Type B pancreatic cell (in vitro differentiated cells): ENCODE measurements around the gene RNPS1. TPM values are rescaled to one million over a fixed set of nuclear protein-coding genes. Genes with fewer than 3 reads are reported as not detected.

Experiments used
- DNase-seq: peaks from one replicate; pipeline ENCODE4 v3.0.0; 2021; ENCODE audit warnings: mixed read lengths; ENCODE audit not compliant: unreplicated experiment; ENCODE audit errors: extremely low spot score
- H3K27ac Mint-ChIP-seq: 2 replicates; pipeline ENCODE4 v1.8.0; 2021; ENCODE audit warnings: mild to moderate bottlenecking, mixed read lengths
- H3K27me3 Mint-ChIP-seq: 2 replicates; pipeline ENCODE4 v1.8.0; 2021; ENCODE audit warnings: mixed read lengths
- H3K36me3 Mint-ChIP-seq: 2 replicates; pipeline ENCODE4 v1.8.0; 2021; ENCODE audit warnings: mixed read lengths
- H3K4me1 Mint-ChIP-seq: one replicate; pipeline ENCODE4 v1.8.0; 2021; ENCODE audit warnings: mixed read lengths; ENCODE audit not compliant: unreplicated experiment
- H3K4me3 Mint-ChIP-seq: 2 replicates; pipeline ENCODE4 v1.8.0; 2021; ENCODE audit warnings: mild to moderate bottlenecking, mixed read lengths
- H3K9me3 Mint-ChIP-seq: 2 replicates; pipeline ENCODE4 v1.8.0; 2021; ENCODE audit warnings: mixed read lengths
- CTCF ChIP-seq: fragments of 200-600 bp; sonication (generic); conservative IDR thresholded peaks from 2 replicates; pipeline ENCODE4 v1.5.0; 2021; ENCODE audit warnings: antibody characterized with exemption, mild to moderate bottlenecking
- total RNA-seq: library from RNA; stranded (reverse); gene quantifications from 2 replicates; pipeline ENCODE4 v1.2.1, GENCODE V29; 2021; ENCODE audit warnings: low replicate concordance

Gene RNPS1
- total RNA-seq, 1 donor from 2014 or later: 241 TPM

- Mint-ChIP-seq H3K9me3 (no peaks in the 10 kb centered on the region), H3K36me3 (no peaks in the 10 kb centered on the region), H3K4me3 (no peak overlapping the region), H3K27me3 (peaks cover 12% of the 10 kb centered on the region), H3K4me1 (no peaks in the 10 kb centered on the region), H3K27ac (no peak overlapping the region)
- no peak for DNase-seq
- no peak for TF ChIP-seq CTCF
Measured at GRCh38 chr16:2232094-2232990, 35.6 kb downstream of the RNPS1 start.

GRCh38 chr16:2231016-2231931, 36.7 kb downstream of the RNPS1 start:
- Mint-ChIP-seq H3K4me3 (no peak overlapping the region), H3K36me3 (no peaks in the 10 kb centered on the region)

GRCh38 chr16:2230376-2230775, 37.5 kb downstream of the RNPS1 start:
- no peak overlapping the region for H3K4me3 Mint-ChIP-seq
- no peak for DNase-seq
- peaks cover 1% of the 10 kb centered on the region for H3K27me3 Mint-ChIP-seq
- TF ChIP-seq CTCF: no peak
- H3K27ac Mint-ChIP-seq: no peak overlapping the region
- no peaks in the 10 kb centered on the region for H3K4me1 Mint-ChIP-seq
- H3K9me3 Mint-ChIP-seq: no peaks in the 10 kb centered on the region
- H3K36me3 Mint-ChIP-seq: no peaks in the 10 kb centered on the region

More at GRCh38 chr16:2231016-2231931, 36.7 kb downstream of the RNPS1 start:
- Mint-ChIP-seq H3K27me3 (peaks cover 10% of the 10 kb centered on the region), H3K27ac (no peak overlapping the region), H3K4me1 (no peaks in the 10 kb centered on the region), H3K9me3 (no peaks in the 10 kb centered on the region)
- no peak for DNase-seq
- TF ChIP-seq CTCF: no peak

GRCh38 chr16:2229632-2230250, 38.2 kb downstream of the RNPS1 start:
- Mint-ChIP-seq H3K36me3 (no peaks in the 10 kb centered on the region), H3K27ac (no peak overlapping the region), H3K27me3 (no peaks in the 10 kb centered on the region), H3K9me3 (no peaks in the 10 kb centered on the region), H3K4me1 (no peaks in the 10 kb centered on the region), H3K4me3 (no peak overlapping the region)
- no peak for DNase-seq
- TF ChIP-seq CTCF: no peak

- H3K4me3 Mint-ChIP-seq: no peak overlapping the region
- no peak overlapping the region for H3K27ac Mint-ChIP-seq
- no peak for TF ChIP-seq CTCF
- no peaks in the 10 kb centered on the region for H3K27me3 Mint-ChIP-seq
- no peaks in the 10 kb centered on the region for H3K9me3 Mint-ChIP-seq
- no peak for DNase-seq
- peaks cover 4% of the 10 kb centered on the region for H3K4me1 Mint-ChIP-seq
- H3K36me3 Mint-ChIP-seq: no peaks in the 10 kb centered on the region
Measured at GRCh38 chr16:2229091-2229490, 38.8 kb downstream of the RNPS1 start.
